ENCODE data around the gene INPP5E. TPM values are rescaled to one million over a fixed set of nuclear protein-coding genes. Genes with fewer than 3 reads are reported as not detected.
A peak's percentile ranks its signal among the peaks of the same experiment; 100 is the strongest.

INPP5E gene
- total RNA-seq, 6 experiments from 2014 or later, result 5.9 to 7.6 (median 6.0) TPM

DNA sequence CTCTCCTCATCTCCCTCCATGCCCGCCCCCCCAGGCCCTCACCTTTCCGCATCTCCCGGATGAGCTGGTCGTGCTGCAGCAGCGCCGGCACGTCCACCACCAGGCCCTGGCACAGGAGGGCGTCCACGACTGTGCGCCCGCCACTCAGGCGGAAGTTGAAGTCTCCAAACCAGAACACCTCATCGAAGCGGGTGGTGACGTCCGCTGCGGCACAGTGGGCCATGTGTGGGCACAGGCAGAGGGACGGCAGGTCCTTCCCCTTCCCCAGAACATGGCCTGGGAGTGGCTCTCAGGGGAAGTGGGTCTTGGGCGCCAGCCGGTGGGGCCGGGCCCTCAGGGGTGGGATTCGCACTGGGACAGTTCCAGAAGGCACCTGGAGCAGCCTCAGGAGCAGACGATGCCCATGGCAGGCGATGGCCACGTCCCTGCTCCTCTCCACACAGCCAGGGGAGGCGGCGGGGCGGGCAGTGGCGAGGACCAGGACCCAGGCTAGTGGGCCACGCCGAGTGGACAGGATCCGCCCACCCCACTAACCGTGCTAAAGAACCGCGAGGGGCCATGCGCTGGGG, 7.8 kb downstream of the INPP5E start:
- H3K27ac ChIP-seq, result no peak overlapping the region
- H3K4me3 ChIP-seq, result no peak overlapping the region
- DNase-seq (no peak), ATAC-seq (no peak)
- H3K9me3 ChIP-seq, result no peaks in the 10 kb centered on the region
- peaks cover 0 to under 1% (median 0%) of the 10 kb centered on the region in 4 donors for H3K4me1 ChIP-seq
- no peaks in the 10 kb centered on the region for H3K27me3 ChIP-seq
- TF ChIP-seq, protein P1, sequence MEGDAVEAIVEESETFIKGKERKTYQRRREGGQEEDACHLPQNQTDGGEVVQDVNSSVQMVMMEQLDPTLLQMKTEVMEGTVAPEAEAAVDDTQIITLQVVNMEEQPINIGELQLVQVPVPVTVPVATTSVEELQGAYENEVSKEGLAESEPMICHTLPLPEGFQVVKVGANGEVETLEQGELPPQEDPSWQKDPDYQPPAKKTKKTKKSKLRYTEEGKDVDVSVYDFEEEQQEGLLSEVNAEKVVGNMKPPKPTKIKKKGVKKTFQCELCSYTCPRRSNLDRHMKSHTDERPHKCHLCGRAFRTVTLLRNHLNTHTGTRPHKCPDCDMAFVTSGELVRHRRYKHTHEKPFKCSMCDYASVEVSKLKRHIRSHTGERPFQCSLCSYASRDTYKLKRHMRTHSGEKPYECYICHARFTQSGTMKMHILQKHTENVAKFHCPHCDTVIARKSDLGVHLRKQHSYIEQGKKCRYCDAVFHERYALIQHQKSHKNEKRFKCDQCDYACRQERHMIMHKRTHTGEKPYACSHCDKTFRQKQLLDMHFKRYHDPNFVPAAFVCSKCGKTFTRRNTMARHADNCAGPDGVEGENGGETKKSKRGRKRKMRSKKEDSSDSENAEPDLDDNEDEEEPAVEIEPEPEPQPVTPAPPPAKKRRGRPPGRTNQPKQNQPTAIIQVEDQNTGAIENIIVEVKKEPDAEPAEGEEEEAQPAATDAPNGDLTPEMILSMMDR (IDR thresholded peaks at IDR 0.05), result no peak
- no peak for TF ChIP-seq POLR2A (IDR thresholded peaks at IDR 0.05)
- intact Hi-C loops (cut with DNase I), result no loop called here
- whole genome bisulfite sequencing (ENCODE audit: insufficient coverage, low coverage, low lambda C conversion rate, missing lambda C conversion rate), result 88% methylated on average over 13 of the region's 36 CpGs
- peaks cover 0 to 13% (median 3%) of the 10 kb centered on the region in 4 donors for H3K36me3 ChIP-seq

DNA sequence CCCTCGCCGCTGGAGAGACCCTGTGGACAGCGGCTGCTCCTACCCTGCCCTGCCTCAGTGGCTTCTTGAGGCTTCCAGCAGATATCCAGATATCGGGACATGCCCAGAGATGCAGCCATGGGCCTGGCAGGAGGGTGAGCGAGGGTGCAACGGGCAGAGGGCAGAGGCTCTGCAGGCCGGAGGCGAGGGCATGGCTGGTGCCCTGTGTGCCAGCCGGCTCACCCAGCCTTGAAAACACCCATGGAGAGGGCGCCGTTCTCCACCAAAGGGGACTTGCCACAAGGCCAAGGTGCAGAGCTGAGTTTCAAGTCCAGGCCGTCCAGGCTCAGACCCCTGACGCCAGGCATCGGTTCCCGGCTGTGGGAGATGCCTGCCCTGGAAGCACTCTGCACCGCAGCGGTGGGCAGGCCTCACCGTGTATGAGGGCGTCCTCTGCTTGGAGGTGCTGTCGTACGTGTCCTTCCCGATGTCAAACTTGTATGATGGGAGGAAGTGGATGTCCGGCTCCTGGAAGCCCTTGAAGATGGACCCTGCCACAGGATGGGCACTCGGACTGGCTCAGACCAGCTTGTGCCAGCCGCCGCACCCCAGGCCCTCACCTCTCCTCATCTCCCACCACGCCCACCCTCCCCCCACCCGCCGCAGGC, 8.9 kb downstream of the INPP5E start:
- TF ChIP-seq, protein P1 (IDR thresholded peaks at IDR 0.05), result no peak
- no peak for TF ChIP-seq POLR2A (IDR thresholded peaks at IDR 0.05)
- intact Hi-C loops (cut with DNase I), result no loop called here
- no peak for DNase-seq
- peaks cover 0 to 13% (median 3%) of the 10 kb centered on the region in 4 donors for H3K36me3 ChIP-seq
- H3K4me3 ChIP-seq, result no peak overlapping the region
- H3K27me3 ChIP-seq, result no peaks in the 10 kb centered on the region
- no peaks in the 10 kb centered on the region for H3K4me1 ChIP-seq
- peak in 1 of 4 donors; percentile 16 for ATAC-seq
- H3K9me3 ChIP-seq, result no peaks in the 10 kb centered on the region
- no CpG with 5 or more reads among the region's 29 CpGs for WGBS (ENCODE audit: insufficient coverage, low coverage, low lambda C conversion rate, missing lambda C conversion rate)
- no peak overlapping the region for H3K27ac ChIP-seq

DNA sequence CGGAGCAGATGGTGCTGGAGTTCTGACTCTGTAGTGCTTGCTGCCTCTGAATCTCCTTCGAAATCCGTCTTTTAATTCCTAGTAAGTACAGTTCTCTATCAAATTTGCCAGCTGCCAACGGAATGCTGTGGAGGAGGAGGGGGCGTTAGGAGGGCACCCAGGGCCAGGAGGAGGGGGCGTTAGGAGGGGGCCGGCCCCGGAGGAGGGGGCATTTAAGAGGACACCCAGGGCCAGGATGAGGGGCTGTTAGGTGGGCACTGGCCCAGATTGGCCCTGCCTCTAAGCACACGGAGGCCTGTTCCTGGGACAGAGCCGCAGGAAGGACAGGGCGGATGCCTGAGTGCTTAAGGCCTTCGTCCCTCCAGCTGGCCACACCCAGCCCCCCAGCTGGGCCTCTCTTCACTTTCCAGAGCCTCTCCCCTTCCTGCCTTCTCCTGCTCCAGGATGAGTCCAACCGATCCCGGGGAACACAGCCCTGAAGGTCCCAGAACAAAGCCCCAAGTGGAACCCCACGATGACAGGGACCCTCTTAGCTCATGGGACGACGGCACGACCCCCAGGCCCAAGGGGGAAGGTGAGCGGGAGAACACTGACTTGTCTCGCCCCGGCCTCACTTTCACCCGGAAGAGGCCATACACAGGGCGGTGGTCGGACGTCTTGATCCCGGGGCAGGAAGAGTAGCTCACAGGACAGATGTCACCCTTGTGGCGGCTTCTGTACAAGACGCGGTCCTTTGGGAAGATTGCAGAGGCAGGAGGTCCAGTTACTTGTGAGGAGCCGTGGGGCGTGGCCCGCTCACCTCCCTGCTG, 9.8 kb downstream of the INPP5E start:
- Histone ChIP-seq H3K27me3 (no peaks in the 10 kb centered on the region), H3K36me3 (peaks cover 0 to 14% (median 3%) of the 10 kb centered on the region in 4 donors), H3K4me3 (no peak overlapping the region), H3K27ac (no peak overlapping the region), H3K9me3 (no peaks in the 10 kb centered on the region), H3K4me1 (no peaks in the 10 kb centered on the region)
- 75% methylated on average over 8 of the region's 32 CpGs for WGBS (ENCODE audit: insufficient coverage, low coverage, low lambda C conversion rate, missing lambda C conversion rate)
- ATAC-seq (peak in 1 of 4 donors; percentile 14), DNase-seq (no peak)
- intact Hi-C loops (cut with DNase I), result no loop called here
- TF ChIP-seq, protein P1 (IDR thresholded peaks at IDR 0.05), result no peak
- no peak for TF ChIP-seq POLR2A (IDR thresholded peaks at IDR 0.05)

DNA sequence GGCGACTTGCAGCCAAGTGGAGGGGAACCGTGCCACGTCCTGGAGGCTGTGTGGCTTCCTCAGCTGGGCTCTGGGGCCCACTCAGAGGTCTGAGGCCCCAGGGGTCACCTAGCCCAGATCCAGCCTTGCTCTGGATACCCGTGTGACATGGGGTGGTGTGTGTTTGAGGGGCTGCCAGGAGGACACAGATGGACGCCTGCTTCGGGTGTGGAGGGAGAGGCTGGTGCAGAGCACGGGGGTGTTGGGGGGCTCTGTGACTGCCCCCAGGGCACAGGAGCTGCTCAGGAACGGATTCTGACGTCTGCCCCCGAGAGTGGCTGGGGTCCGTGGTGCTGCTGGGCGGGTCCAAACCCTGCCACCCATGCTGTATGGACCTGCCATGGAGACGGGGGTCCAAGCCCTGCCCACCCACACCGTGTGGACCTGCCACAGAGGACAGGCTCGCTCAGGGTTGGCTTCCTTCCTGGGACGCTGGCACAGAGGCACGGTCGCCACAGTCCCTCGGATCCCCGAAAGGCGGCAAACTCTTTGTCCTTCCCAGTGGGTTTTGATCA, 10.5 kb downstream of the INPP5E start:
- no peak for DNase-seq
- no peaks in the 10 kb centered on the region for H3K4me1 ChIP-seq
- H3K27me3 ChIP-seq, result no peaks in the 10 kb centered on the region
- peaks cover 0 to 21% (median 7%) of the 10 kb centered on the region in 4 donors for H3K36me3 ChIP-seq
- no peak for TF ChIP-seq POLR2A (IDR thresholded peaks at IDR 0.05)
- TF ChIP-seq, protein P1 (IDR thresholded peaks at IDR 0.05), result no peak
- no peak for ATAC-seq
- WGBS (ENCODE audit: insufficient coverage, low coverage, low lambda C conversion rate, missing lambda C conversion rate), result 85% methylated on average over 4 of the region's 21 CpGs
- no peak overlapping the region for H3K4me3 ChIP-seq
- no peak overlapping the region for H3K27ac ChIP-seq
- intact Hi-C loops (cut with DNase I), result no loop called here
- H3K9me3 ChIP-seq, result no peaks in the 10 kb centered on the region

Measured in right lobe of liver (tissue), 6 donors.